OCI-LY1 (cell line): ENCODE measurements around the gene AFDN.
A peak's percentile ranks its signal among the peaks of the same experiment; 100 is the strongest.

Experiments used
- H2AFZ ChIP-seq: fragments of 200-600 bp; sonication (generic), shearing (Covaris generic); 2 replicates; pipeline ENCODE4 v1.6.0; 2014; ENCODE audit warnings: antibody characterized with exemption, mild to moderate bottlenecking, low read length
- H3F3A ChIP-seq: fragments of 200-600 bp; sonication (generic), shearing (Covaris generic); 2 replicates; pipeline ENCODE4 v1.6.0; 2014; ENCODE audit warnings: mild to moderate bottlenecking, antibody characterized with exemption, low read length, moderate library complexity; ENCODE audit not compliant: insufficient read depth
- H3K27ac ChIP-seq: fragments of 200-600 bp; sonication (generic); 2 replicates; pipeline ENCODE4 v1.5.1; 2014; ENCODE audit warnings: low read length, mixed run types, mild to moderate bottlenecking, low read depth; ENCODE audit not compliant: poor library complexity, severe bottlenecking
- H3K27me3 ChIP-seq: fragments of 200-600 bp; sonication (generic); 2 replicates; pipeline ENCODE4 v1.6.0; 2014; ENCODE audit warnings: antibody characterized with exemption, mild to moderate bottlenecking, low read length, moderate library complexity; ENCODE audit not compliant: insufficient read depth
- H3K36me3 ChIP-seq: fragments of 200-600 bp; sonication (generic); 2 replicates; pipeline ENCODE4 v1.6.1; 2014; ENCODE audit warnings: mild to moderate bottlenecking, antibody characterized with exemption, low read length, moderate library complexity, mixed read lengths; ENCODE audit not compliant: insufficient read depth
- H3K4me1 ChIP-seq: fragments of 200-600 bp; sonication (generic); 2 replicates; pipeline ENCODE4 v1.5.1; 2014; ENCODE audit warnings: mild to moderate bottlenecking, low read length, moderate library complexity; ENCODE audit not compliant: insufficient read depth, severe bottlenecking
- H3K4me2 ChIP-seq: fragments of 200-600 bp; sonication (generic), shearing (Covaris generic); 2 replicates; pipeline ENCODE4 v1.6.1; 2014; ENCODE audit warnings: low read length
- H3K4me3 ChIP-seq: fragments of 200-600 bp; sonication (generic); 2 replicates; pipeline ENCODE4 v1.5.1; 2014; ENCODE audit warnings: low read length, low read depth, mild to moderate bottlenecking, mixed read lengths; ENCODE audit not compliant: poor library complexity, severe bottlenecking
- H3K79me2 ChIP-seq: fragments of 200-600 bp; shearing (Covaris generic); 2 replicates; pipeline ENCODE4 v1.6.1; 2016; ENCODE audit warnings: mixed run types, low read length, mixed read lengths; ENCODE audit not compliant: insufficient read depth
- H3K9ac ChIP-seq: fragments of 200-600 bp; sonication (generic), shearing (Covaris generic); 2 replicates; pipeline ENCODE4 v1.6.1; 2014; ENCODE audit warnings: mild to moderate bottlenecking, low read length, mixed read lengths
- H3K9me2 ChIP-seq: fragments of 200-600 bp; sonication (generic), shearing (Covaris generic); 2 replicates; pipeline ENCODE4 v1.6.1; 2014; ENCODE audit warnings: low read depth, mild to moderate bottlenecking, low read length, mixed read lengths
- H3K9me3 ChIP-seq: fragments of 200-600 bp; shearing (Covaris generic); 2 replicates; pipeline ENCODE4 v1.6.1; 2014; ENCODE audit warnings: low read length, mixed read lengths
- H4K20me1 ChIP-seq: fragments of 200-600 bp; sonication (generic), shearing (Covaris generic); 2 replicates; pipeline ENCODE4 v1.6.0; 2016; ENCODE audit warnings: mild to moderate bottlenecking, low read length; ENCODE audit not compliant: insufficient read depth
- EZH2 ChIP-seq: fragments of 200-600 bp; sonication (generic), shearing (Covaris generic); IDR thresholded peaks from 2 replicates; pipeline ENCODE4 v1.8.0; 2017; ENCODE audit warnings: borderline replicate concordance, mixed run types, mild to moderate bottlenecking, antibody characterized with exemption, low read length, moderate library complexity, mixed read lengths
- TF ChIP-seq, protein P1 (sequence below): fragments of 200-600 bp; sonication (generic), shearing (Covaris generic); IDR thresholded peaks from 2 replicates; pipeline ENCODE4 v1.5.1; 2017; ENCODE audit warnings: mild to moderate bottlenecking, antibody characterized with exemption, low read length, moderate library complexity, mixed read lengths

AFDN gene

DNA sequence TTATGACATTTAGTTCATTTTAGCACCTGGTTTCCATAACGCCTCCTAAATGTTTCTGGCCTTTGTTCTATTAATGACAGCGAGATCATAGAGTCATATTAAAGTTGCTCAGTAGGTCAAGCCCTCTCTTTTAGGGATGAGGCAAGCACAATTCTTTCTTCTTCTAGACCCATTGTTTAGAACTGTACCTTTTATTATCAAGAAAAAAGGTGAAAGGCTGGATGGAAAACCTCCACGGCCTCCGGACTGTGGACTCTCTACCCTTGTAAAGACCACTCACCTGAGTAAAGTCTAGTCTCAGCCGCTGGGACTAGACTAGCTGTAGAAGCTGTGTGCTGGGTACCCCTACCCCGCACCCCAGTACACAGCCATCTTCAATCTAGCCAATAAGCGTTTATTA lies 6.0 kb upstream of the AFDN start:
- H3K9ac ChIP-seq: no peak overlapping the region
- no peaks in the 10 kb centered on the region for H4K20me1 ChIP-seq
- H3K36me3 ChIP-seq: no peaks in the 10 kb centered on the region
- H3K79me2 ChIP-seq: no peaks in the 10 kb centered on the region
- H3K27me3 ChIP-seq: no peaks in the 10 kb centered on the region; the same call in none of the 2 replicates
- H3F3A ChIP-seq: no peaks in the 10 kb centered on the region
- H3K9me2 ChIP-seq: no peaks in the 10 kb centered on the region
- TF ChIP-seq, protein P1, sequence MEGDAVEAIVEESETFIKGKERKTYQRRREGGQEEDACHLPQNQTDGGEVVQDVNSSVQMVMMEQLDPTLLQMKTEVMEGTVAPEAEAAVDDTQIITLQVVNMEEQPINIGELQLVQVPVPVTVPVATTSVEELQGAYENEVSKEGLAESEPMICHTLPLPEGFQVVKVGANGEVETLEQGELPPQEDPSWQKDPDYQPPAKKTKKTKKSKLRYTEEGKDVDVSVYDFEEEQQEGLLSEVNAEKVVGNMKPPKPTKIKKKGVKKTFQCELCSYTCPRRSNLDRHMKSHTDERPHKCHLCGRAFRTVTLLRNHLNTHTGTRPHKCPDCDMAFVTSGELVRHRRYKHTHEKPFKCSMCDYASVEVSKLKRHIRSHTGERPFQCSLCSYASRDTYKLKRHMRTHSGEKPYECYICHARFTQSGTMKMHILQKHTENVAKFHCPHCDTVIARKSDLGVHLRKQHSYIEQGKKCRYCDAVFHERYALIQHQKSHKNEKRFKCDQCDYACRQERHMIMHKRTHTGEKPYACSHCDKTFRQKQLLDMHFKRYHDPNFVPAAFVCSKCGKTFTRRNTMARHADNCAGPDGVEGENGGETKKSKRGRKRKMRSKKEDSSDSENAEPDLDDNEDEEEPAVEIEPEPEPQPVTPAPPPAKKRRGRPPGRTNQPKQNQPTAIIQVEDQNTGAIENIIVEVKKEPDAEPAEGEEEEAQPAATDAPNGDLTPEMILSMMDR: no peak
- no peak for TF ChIP-seq EZH2
- peaks cover 5% of the 10 kb centered on the region for H3K4me1 ChIP-seq
- H3K4me2 ChIP-seq: no peak overlapping the region
- H3K9me3 ChIP-seq: no peaks in the 10 kb centered on the region
- H3K4me3 ChIP-seq: no peak overlapping the region
- H2AFZ ChIP-seq: no peak overlapping the region
- no peak overlapping the region for H3K27ac ChIP-seq

DNA sequence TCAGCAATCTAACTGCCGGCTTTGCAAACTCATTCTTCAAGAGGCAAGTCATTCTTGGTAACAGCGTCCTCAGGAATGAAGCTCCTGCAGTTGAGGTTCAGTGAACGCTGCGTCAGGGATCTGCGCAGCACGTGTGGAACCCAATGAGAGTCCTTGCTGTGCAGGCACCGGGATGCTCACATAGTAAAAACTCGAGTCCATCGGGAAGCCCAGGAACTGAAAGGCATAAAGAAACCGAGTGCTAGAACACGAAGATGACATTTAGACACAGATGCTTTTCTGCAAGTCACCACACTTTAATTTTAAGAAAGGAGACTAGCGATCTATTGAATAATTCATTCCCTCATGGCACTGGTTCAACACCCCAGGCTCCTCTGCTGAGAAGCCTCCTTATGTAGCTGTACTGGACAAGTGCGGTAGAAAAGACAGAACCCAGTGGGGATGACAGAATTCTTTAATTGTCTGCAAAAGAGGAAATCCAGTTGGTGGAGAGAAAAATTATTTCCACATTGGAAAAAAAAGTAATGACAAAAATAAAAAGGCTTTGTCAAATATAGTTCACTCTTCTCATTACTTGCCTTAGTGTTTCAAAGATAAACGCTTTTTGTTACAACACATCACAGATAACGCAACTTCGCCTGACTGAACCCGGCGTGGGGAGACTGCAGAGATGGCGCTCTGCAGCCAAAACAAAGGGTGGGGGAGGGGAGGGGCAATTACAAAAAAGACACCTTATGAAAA lies 1.9 kb upstream of the AFDN start:
- Histone ChIP-seq H3K27ac (no peak overlapping the region), H2AFZ (no peak overlapping the region)

DNA sequence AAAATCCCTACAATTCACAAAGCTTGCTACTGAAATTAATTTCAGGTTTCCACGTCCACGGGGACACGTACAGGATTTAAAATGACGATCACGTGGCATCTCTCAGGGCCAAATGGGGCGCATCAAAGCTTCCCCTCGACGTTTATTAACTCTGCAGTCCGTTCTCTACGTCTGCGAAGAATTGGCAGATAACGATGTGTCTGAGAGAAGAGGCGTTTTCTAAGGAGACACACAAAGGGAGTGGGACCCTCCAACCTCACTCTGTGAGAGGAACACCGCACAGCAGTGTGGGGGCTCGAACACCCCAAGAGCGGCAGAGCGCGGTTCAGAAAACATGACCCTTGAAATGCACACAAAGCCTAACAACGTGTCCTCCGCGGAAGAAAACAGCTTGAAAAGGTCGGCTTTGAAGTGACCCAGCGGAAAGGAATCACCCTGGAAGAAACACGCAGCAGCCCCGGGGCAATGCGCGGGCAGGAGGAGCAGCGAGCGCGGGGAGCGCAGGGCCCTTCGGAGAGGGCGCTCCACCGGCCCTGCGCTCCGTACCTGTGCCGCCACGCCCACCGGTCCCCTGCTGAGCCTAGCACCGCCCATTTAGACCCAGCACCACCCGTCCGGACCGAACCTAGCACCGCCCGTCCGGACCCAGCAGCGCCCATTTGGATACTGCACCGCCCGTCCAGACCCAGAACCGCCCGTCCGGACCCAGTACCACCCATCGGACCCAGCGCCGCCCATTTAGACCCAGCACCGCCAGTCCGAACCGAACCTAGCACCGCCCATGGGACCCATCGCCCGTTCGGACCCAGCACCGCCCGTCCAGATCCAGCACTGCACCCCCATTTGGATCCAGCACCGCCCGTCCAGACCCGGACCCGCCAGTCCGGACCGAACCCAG lies 1.1 kb upstream of the AFDN start:
- Histone ChIP-seq H3K79me2 (no peaks in the 10 kb centered on the region), H3K36me3 (no peaks in the 10 kb centered on the region), H3K4me1 (peaks cover 19% of the 10 kb centered on the region), H3K9ac (peak overlapping the region; percentile 59; the same call in 1 of the 2 replicates), H4K20me1 (no peaks in the 10 kb centered on the region), H3K4me3 (peak overlapping the region; percentile 78), H3K27ac (no peak overlapping the region), H3K9me3 (no peaks in the 10 kb centered on the region), H3K27me3 (no peaks in the 10 kb centered on the region; the same call in none of the 2 replicates), H3F3A (no peaks in the 10 kb centered on the region), H2AFZ (no peak overlapping the region), H3K9me2 (no peaks in the 10 kb centered on the region), H3K4me2 (peak overlapping the region; percentile 98)
- TF ChIP-seq, protein P1: no peak

More for the DNA sequence above, 1.9 kb upstream of the AFDN start:
- H3K4me2 ChIP-seq: peak overlapping the region; percentile 98; the same call in 1 of the 2 replicates
- H3K79me2 ChIP-seq: no peaks in the 10 kb centered on the region
- peaks cover 19% of the 10 kb centered on the region for H3K4me1 ChIP-seq
- H3K9me3 ChIP-seq: no peaks in the 10 kb centered on the region
- no peaks in the 10 kb centered on the region for H3K9me2 ChIP-seq
- no peaks in the 10 kb centered on the region for H3F3A ChIP-seq
- H3K4me3 ChIP-seq: peak overlapping the region; percentile 78
- no peaks in the 10 kb centered on the region; the same call in none of the 2 replicates for H3K27me3 ChIP-seq
- no peaks in the 10 kb centered on the region for H3K36me3 ChIP-seq
- no peaks in the 10 kb centered on the region for H4K20me1 ChIP-seq
- TF ChIP-seq EZH2: no peak
- TF ChIP-seq, protein P1: no peak
- no peak overlapping the region for H3K9ac ChIP-seq
